GM12878 (cell line): Measurements from ENCODE around the gene PLEKHG2.

Experiments
- ATF7 ChIP-seq: fragments of 450-650 bp; IDR thresholded peaks from 2 replicates; pipeline ENCODE4 v1.6.1; 2016; ENCODE audit warnings: low read depth, mild to moderate bottlenecking
- HDAC2 ChIP-seq: fragments of 200-600 bp; sonication (generic); IDR thresholded peaks from 2 replicates; pipeline ENCODE4 v1.6.1; 2017
- POLR2A ChIP-seq: IDR thresholded peaks from 2 replicates; pipeline ENCODE4 v1.6.1; 2011; ENCODE audit warnings: low read depth, mild to moderate bottlenecking, low read length
- POLR2AphosphoS2 ChIP-seq: IDR thresholded peaks from 2 replicates; pipeline ENCODE4 v1.6.1; 2011; ENCODE audit warnings: low read depth, mild to moderate bottlenecking, low read length, improper control_type of control experiment, moderate library complexity
- POLR2AphosphoS5 ChIP-seq: IDR thresholded peaks from 2 replicates; pipeline ENCODE4 v1.6.1; 2011; ENCODE audit warnings: mild to moderate bottlenecking, low read length, inconsistent platforms
- ZBED1 ChIP-seq: IDR thresholded peaks from 2 replicates; pipeline ENCODE4 v1.6.1; 2016; ENCODE audit warnings: borderline replicate concordance
- ZNF274 ChIP-seq: IDR thresholded peaks from one replicate; pipeline ENCODE4 v1.8.0; 2011; ENCODE audit not compliant: insufficient read length, insufficient read depth
- TF ChIP-seq, protein P1 (sequence below), 3 experiments: IDR thresholded peaks in 2 of 3; conservative IDR thresholded peaks in 1 of 3; 2 replicates each; pipeline ENCODE4 v1.5.1; 2011; ENCODE audit warnings: low read depth in 3 of 3, low read length in 3 of 3, mild to moderate bottlenecking in 3 of 3, control low read depth in 2 of 3, moderate library complexity in 2 of 3, inconsistent platforms in 1 of 3, mixed read lengths in 1 of 3; ENCODE audit not compliant: control insufficient read depth in 2 of 3, insufficient read depth in 1 of 3; ENCODE audit errors: extremely low read depth in 1 of 3

DNA sequence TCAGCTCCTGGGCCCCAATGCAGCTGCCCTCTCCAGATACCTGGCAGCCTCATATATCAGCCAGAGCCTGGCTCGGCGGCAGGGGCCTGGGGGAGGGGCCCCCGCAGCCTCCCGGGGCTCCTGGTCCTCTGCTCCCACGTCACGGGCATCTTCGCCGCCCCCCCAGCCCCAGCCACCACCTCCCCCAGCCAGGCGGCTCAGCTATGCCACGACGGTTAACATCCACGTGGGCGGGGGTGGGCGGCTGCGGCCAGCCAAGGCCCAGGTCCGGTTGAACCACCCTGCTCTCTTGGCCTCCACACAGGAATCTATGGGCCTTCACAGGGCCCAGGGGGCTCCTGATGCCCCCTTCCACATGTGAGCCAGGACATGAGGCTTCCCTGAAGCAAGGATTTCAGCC is 12.5 kb downstream of the PLEKHG2 start:
- TF ChIP-seq, protein P1, sequence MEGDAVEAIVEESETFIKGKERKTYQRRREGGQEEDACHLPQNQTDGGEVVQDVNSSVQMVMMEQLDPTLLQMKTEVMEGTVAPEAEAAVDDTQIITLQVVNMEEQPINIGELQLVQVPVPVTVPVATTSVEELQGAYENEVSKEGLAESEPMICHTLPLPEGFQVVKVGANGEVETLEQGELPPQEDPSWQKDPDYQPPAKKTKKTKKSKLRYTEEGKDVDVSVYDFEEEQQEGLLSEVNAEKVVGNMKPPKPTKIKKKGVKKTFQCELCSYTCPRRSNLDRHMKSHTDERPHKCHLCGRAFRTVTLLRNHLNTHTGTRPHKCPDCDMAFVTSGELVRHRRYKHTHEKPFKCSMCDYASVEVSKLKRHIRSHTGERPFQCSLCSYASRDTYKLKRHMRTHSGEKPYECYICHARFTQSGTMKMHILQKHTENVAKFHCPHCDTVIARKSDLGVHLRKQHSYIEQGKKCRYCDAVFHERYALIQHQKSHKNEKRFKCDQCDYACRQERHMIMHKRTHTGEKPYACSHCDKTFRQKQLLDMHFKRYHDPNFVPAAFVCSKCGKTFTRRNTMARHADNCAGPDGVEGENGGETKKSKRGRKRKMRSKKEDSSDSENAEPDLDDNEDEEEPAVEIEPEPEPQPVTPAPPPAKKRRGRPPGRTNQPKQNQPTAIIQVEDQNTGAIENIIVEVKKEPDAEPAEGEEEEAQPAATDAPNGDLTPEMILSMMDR (IDR thresholded peaks at IDR 0.05 in 2 of 3, conservative IDR thresholded peaks at IDR 0.05 in 1 of 3; ENCODE audit: control insufficient read depth in 2 of 3, extremely low read depth in 1 of 3, insufficient read depth in 1 of 3, low read depth in 3 of 3, low read length in 3 of 3) = no peak
- TF ChIP-seq POLR2AphosphoS5 = no peak
- no peak for TF ChIP-seq ZNF274
- no peak for TF ChIP-seq ATF7
- TF ChIP-seq ZBED1 = no peak
- TF ChIP-seq HDAC2 = no peak
- TF ChIP-seq POLR2AphosphoS2 = no peak
- no peak; the same call in 1 of the 2 replicates for TF ChIP-seq POLR2A
